ENCODE measurements around the gene RGPD8. TPM values are rescaled to one million over a fixed set of nuclear protein-coding genes. Genes with fewer than 3 reads are reported as not detected.
"Not testable (repeated sequence)": the region's sequence is repeated elsewhere in the genome, so short reads cannot be mapped to it uniquely, and the experiment has no call there.

Gene RGPD8
- total RNA-seq, 1 donor from 2014 or later = 16.5 TPM

DNA sequence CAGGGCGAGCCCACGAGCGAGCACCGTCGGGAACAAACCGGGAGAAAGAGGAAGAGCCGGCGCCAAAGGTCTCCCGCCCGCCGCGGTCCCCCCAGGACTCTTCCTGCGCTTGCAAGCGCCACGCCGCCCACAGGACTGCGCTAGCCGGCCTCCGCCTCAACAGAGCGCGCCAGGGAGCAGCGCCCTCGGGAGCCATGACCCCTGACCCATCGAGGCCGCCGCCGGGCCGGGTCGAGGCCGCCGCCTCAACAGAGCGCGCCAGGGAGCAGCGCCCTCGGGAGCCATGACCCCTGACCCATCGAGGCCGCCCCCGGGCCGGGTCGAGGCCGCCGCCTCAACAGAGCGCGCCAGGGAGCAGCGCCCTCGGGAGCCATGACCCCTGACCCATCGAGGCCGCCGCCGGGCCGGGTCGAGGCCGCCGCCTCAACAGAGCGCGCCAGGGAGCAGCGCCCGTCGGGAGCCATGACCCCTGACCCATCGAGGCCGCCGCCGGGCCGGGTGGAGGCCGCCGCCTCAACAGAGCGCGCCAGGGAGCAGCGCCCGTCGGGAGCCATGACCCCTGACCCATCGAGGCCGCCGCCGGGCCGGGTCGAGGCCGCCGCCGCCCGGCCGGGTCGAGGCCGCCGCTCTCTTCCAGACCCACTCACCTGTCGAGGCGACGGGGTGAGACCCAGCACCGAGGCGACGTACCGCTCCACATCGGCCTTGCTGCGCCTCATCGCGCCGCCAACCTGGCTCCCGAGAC lies 538 bp downstream of the RGPD8 start:
- H3K27me3 Mint-ChIP-seq (ENCODE audit: insufficient read depth); H3K9me3 Mint-ChIP-seq; DNase-seq (ENCODE audit: low spot score); H3K36me3 Mint-ChIP-seq (ENCODE audit: low read depth): not testable (repeated sequence)
- Mint-ChIP-seq H3K27ac (peak overlapping the region; percentile 79), H3K4me3 (peak overlapping the region; percentile 89), H3K4me1 (ENCODE audit: low read depth) (peaks cover 18% of the 10 kb centered on the region)
- intact Hi-C loops (cut with micrococcal nuclease) = loop anchor here (10.0 kb wide), 2 partner anchors 98 to 548 kb away; partner anchors contain the start of gene ANAPC1

DNA sequence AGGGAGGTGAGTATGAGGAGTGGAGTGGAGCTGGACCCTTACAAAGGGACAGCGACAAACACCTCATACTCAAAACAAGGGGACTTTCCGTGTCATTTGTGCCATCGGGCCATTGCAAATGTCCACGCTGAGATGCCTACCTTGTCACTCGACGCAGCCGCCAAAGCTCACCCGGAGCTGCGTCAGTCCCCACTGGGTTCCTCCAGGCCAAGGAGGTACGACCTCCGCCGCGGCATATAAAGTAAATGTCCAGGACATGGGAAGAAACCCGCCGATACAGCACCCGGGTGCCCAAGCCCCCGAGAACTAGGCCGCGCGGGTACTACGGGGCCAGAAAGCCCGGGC lies 1.1 kb downstream of the RGPD8 start:
- H3K27ac Mint-ChIP-seq = peak overlapping the region; percentile 79
- not testable (repeated sequence) for DNase-seq (ENCODE audit: low spot score); H3K27me3 Mint-ChIP-seq (ENCODE audit: insufficient read depth); H3K9me3 Mint-ChIP-seq; H3K36me3 Mint-ChIP-seq (ENCODE audit: low read depth)
- intact Hi-C loops (cut with micrococcal nuclease) = loop anchor here (10.0 kb wide), 2 partner anchors 98 to 548 kb away; partner anchors contain the start of gene ANAPC1
- H3K4me3 Mint-ChIP-seq = peak overlapping the region; percentile 89
- peaks cover 18% of the 10 kb centered on the region for H3K4me1 Mint-ChIP-seq (ENCODE audit: low read depth)

- H3K27ac Mint-ChIP-seq = peak overlapping the region; percentile 40
Observed at GRCh38 chr2:112431587-112432295, 1.7 kb downstream of the RGPD8 start.

GRCh38 chr2:112424553-112424952 lies 8.9 kb downstream of the RGPD8 start:
- H3K4me1 Mint-ChIP-seq (ENCODE audit: low read depth); intact Hi-C loops (cut with micrococcal nuclease); H3K4me3 Mint-ChIP-seq; H3K9me3 Mint-ChIP-seq; H3K27me3 Mint-ChIP-seq (ENCODE audit: insufficient read depth); H3K36me3 Mint-ChIP-seq (ENCODE audit: low read depth); H3K27ac Mint-ChIP-seq; DNase-seq (ENCODE audit: low spot score): not testable (repeated sequence)

More at GRCh38 chr2:112431587-112432295, 1.7 kb downstream of the RGPD8 start:
- peak overlapping the region; percentile 89 for H3K4me3 Mint-ChIP-seq
- not testable (repeated sequence) for H3K27me3 Mint-ChIP-seq (ENCODE audit: insufficient read depth); H3K9me3 Mint-ChIP-seq; H3K36me3 Mint-ChIP-seq (ENCODE audit: low read depth); DNase-seq (ENCODE audit: low spot score)
- intact Hi-C loops (cut with micrococcal nuclease) = loop anchor here (10.0 kb wide), 2 partner anchors 97 to 547 kb away; partner anchors contain the start of gene ANAPC1
- H3K4me1 Mint-ChIP-seq (ENCODE audit: low read depth) = peaks cover 18% of the 10 kb centered on the region

GRCh38 chr2:112416860-112417259 lies 16.6 kb downstream of the RGPD8 start:
- intact Hi-C loops (cut with micrococcal nuclease); H3K4me1 Mint-ChIP-seq (ENCODE audit: low read depth); DNase-seq (ENCODE audit: low spot score); H3K27ac Mint-ChIP-seq; H3K27me3 Mint-ChIP-seq (ENCODE audit: insufficient read depth); H3K36me3 Mint-ChIP-seq (ENCODE audit: low read depth); H3K9me3 Mint-ChIP-seq; H3K4me3 Mint-ChIP-seq: not testable (repeated sequence)

- H3K27me3 Mint-ChIP-seq (ENCODE audit: insufficient read depth); DNase-seq (ENCODE audit: low spot score); H3K4me1 Mint-ChIP-seq (ENCODE audit: low read depth); H3K9me3 Mint-ChIP-seq; H3K27ac Mint-ChIP-seq; intact Hi-C loops (cut with micrococcal nuclease); H3K36me3 Mint-ChIP-seq (ENCODE audit: low read depth); H3K4me3 Mint-ChIP-seq: not testable (repeated sequence)
Observed at GRCh38 chr2:112360055-112360454, 73.4 kb downstream of the RGPD8 start.

DNA sequence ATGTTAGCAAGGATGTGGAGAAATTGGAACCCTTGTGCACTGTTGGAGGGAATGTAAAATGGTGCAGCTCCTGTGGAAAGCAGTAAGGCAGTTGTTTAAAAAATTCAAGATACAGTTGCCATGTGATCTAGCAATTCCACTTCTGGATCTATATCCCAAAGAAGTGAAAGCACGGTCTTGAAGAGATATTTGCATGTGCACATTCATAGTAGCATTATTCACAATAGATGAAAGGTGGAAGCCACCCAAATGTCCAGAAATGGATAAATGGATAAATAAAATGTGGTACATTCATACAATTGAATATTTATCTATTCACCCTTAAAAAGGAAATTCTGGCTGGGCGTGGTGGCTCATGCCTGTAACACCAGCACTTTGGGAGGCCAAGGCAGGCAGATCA lies 79.1 kb downstream of the RGPD8 start:
- H3K36me3 Mint-ChIP-seq (ENCODE audit: low read depth); H3K4me1 Mint-ChIP-seq (ENCODE audit: low read depth); H3K27me3 Mint-ChIP-seq (ENCODE audit: insufficient read depth); intact Hi-C loops (cut with micrococcal nuclease); H3K27ac Mint-ChIP-seq; DNase-seq (ENCODE audit: low spot score); H3K4me3 Mint-ChIP-seq; H3K9me3 Mint-ChIP-seq: not testable (repeated sequence)

- intact Hi-C loops (cut with micrococcal nuclease); H3K27ac Mint-ChIP-seq; H3K4me1 Mint-ChIP-seq (ENCODE audit: low read depth); H3K9me3 Mint-ChIP-seq; DNase-seq (ENCODE audit: low spot score); H3K4me3 Mint-ChIP-seq; H3K27me3 Mint-ChIP-seq (ENCODE audit: insufficient read depth); H3K36me3 Mint-ChIP-seq (ENCODE audit: low read depth): not testable (repeated sequence)
Observed at GRCh38 chr2:112352809-112353603, 80.4 kb downstream of the RGPD8 start.

GRCh38 chr2:112352292-112352691 lies 81.2 kb downstream of the RGPD8 start:
- H3K4me3 Mint-ChIP-seq; intact Hi-C loops (cut with micrococcal nuclease); H3K27me3 Mint-ChIP-seq (ENCODE audit: insufficient read depth); H3K27ac Mint-ChIP-seq; H3K9me3 Mint-ChIP-seq; H3K36me3 Mint-ChIP-seq (ENCODE audit: low read depth); H3K4me1 Mint-ChIP-seq (ENCODE audit: low read depth); DNase-seq (ENCODE audit: low spot score): not testable (repeated sequence)

DNA sequence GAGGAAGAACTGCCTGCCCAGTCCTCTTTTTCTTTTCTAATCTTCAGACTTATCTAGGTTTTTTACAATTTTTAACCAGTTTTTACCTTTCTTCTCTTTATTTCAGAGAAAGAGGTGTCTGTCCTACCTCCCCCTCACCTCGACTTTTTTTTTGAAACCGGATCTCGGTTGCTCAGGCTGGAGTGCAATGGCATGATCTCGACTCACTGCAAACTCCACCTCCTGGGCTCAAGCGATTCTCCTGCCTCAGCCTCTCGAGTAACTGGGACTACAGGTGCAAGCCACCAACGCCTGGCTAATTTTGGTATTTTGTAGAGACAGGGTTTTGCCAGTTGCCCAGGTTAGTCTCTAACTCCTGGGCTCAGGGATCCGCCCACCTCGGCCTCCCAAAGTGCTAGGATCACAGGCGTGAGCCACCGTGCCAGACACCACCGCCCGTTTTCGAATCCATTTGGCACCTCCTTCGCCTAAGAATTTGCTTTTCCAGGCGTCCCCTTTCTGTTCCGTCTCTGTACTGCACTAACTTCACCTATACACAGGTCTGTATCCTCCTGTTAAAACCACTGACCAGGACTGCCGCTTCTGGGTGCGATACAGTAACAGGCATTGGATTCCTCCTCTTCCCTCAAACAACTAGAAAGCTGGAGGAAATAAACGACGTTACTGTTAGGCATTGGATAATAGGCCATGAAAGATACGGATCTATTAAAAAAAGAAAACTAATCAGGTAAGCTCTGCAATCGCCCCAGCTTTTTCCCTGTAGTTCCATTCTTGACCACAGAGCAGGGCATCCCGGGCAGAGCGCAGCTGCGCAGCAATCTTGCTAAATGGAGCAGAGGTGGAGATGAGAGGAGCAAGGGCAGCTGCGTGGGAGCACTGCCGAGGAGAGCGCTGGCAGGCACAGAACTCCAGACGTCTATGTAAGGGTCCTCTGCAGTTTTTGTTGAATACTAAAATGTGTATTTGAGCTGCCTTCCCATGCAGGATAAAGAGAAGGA lies 88.1 kb downstream of the RGPD8 start:
- H3K27me3 Mint-ChIP-seq (ENCODE audit: insufficient read depth) = no peaks in the 10 kb centered on the region
- no peak overlapping the region for H3K4me3 Mint-ChIP-seq
- no peak for DNase-seq (ENCODE audit: low spot score)
- peaks cover 14% of the 10 kb centered on the region for H3K4me1 Mint-ChIP-seq (ENCODE audit: low read depth)
- peaks cover 6% of the 10 kb centered on the region for H3K9me3 Mint-ChIP-seq
- no peaks in the 10 kb centered on the region for H3K36me3 Mint-ChIP-seq (ENCODE audit: low read depth)
- no peak overlapping the region for H3K27ac Mint-ChIP-seq
- intact Hi-C loops (cut with micrococcal nuclease) = no loop called here

DNA sequence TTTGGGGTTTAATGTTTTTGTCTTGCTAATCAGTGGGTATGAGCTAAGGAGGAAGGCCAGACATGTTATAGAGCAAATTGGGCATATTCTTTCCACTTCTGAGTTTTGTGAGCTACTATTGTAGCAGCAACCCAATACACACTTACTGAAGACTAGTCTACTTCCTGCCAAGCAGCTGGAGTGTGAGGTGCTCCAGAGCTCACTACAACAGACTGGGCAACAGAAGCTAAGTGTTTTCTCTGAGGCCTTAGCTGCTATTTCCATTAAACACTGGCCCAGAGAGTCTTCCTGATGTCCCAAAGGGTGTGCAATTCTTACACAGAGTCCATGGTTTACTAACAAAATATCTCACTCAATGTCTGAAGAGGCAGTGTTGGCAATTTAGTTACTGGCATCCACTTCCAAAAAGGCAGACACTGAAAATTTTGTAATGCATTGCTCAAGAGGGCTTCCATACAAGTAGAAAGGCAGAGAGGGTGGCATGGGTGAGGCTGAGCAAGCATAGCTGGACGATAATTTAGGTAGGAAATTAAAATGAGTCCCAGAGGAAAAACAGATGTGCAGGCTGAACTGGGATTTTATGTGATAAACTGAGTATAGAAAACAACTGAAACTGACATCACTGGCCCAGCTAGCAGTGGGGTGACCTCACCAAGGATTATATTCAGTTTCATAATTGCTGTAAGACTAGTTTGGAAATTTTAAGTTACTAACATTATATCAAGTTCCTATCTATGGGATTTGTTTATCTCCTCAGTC lies 89.4 kb downstream of the RGPD8 start:
- DNase-seq (ENCODE audit: low spot score) = no peak
- peaks cover 6% of the 10 kb centered on the region for H3K9me3 Mint-ChIP-seq
- no peak overlapping the region for H3K27ac Mint-ChIP-seq
- no peaks in the 10 kb centered on the region for H3K27me3 Mint-ChIP-seq (ENCODE audit: insufficient read depth)
- H3K4me3 Mint-ChIP-seq = no peak overlapping the region
- intact Hi-C loops (cut with micrococcal nuclease) = no loop called here
- peaks cover 14% of the 10 kb centered on the region for H3K4me1 Mint-ChIP-seq (ENCODE audit: low read depth)
- no peaks in the 10 kb centered on the region for H3K36me3 Mint-ChIP-seq (ENCODE audit: low read depth)
